ENCODE measurements around the gene SFXN4. TPM values are rescaled to one million over a fixed set of nuclear protein-coding genes. Genes with fewer than 3 reads are reported as not detected.

Gene SFXN4, protein sequence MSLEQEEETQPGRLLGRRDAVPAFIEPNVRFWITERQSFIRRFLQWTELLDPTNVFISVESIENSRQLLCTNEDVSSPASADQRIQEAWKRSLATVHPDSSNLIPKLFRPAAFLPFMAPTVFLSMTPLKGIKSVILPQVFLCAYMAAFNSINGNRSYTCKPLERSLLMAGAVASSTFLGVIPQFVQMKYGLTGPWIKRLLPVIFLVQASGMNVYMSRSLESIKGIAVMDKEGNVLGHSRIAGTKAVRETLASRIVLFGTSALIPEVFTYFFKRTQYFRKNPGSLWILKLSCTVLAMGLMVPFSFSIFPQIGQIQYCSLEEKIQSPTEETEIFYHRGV
- 18.5 and 34.2 TPM in 2 replicates for polyA plus RNA-seq

DNA sequence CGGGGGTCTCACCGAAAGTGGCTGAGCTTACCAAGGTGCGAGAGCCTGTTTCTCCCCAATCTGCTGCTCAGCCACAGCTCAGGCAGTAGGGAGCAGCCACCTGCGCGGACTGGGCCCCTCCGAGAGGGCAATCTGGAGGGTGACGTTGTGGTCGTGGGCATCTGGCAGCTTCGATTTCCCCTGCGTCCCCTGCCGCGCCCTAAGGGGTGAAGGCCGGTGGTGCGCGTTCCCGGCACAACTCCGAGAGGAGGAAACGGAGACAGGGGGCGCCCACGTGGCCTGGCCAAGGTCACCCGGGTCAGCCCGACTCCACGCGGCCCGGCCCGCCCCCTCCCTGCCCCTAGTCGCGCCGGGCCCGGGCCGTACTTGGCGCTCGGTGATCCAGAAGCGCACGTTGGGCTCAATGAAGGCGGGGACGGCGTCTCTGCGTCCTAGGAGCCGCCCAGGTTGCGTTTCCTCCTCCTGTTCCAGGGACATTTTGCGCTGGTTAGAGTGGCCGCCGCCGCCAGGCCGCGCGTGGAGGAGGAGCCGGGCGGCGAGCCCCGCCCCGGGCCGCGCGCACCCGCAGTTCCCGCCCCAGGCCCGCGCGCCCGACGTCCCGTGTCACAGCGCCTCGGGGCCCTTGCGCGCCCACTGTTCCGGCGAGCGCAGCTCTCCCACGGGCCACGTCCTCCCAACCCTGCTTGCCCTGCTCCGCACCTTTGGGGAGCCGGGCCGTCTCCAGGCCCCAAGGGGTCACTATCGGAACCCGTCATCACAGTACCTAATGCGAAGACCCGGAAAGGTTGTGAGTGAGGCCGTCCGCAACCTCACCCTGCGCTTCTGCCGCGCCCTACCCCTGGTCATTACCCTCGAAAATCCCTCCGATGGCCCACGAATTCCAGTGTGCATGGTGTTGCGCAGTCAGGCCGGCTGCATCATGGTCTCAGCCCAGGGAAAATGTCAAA lies at the start of gene SFXN4:
Gene SFXN4, minus strand, starts transcription at position 544 of the 947 bp plus-strand sequence. Its CDS starts 67 bp downstream, at position 477.

GRCh38 chr10:119207366-119207666 lies 41.8 kb upstream of the SFXN4 start, which contains the start of gene GRK5:
TSS of gene GRK5 (plus strand) at chr10:119207571. CDS start at chr10:119207918, 347 bp downstream.

DNA sequence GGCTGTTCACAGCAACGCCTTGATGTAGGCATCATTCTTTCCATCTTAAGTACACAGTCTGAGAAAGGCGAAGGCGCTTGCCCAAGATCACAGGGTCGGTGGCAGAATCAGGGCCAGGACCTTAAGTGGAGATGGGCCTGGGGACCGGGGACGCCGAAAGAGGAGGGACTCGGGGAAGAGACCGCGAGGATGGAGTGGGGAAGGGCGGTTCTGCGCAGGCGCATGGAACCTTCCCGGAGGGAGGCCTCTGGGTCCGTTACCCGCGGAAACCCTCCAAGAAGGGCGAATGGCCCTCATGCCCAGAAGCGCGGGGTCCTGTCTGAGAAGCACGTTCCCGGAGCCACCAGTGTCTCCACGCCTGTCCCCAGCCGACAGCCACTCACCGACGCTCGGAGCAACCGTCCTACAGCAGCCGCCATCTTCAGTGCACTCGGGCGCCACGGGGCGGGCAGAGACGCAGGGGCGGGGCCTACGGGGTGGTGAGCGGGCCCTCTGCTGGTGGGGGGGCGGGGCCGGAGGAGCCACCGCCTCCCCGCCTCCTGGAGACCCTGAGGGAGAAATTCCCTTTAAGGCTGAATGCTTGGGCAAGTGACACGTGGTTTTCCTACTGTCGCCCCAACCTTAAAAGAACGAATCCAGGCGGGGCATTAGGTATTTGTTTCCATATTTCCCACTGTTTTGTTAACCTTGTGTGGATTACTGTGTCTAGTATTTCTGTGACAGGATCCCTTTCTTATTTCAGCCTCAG lies 13.0 kb upstream of the SFXN4 start, which contains the start of gene PRDX3:
Gene PRDX3, minus strand, starts transcription at position 441 of the 748 bp plus-strand sequence. Its CDS starts 22 bp downstream, at position 419.

GRCh38 chr10:119103903-119104653 lies 61.4 kb downstream of the SFXN4 start, which contains the start of gene DENND10:
TSS of gene DENND10 (plus strand) at chr10:119104113. CDS start at chr10:119104143, 30 bp downstream.

Other genes with a start within 250 kb of the SFXN4 start
- 1.4 and 1.6 TPM in 2 replicates for gene NANOS1, start 136.0 kb downstream of the SFXN4 start, polyA plus RNA-seq
- 47.4 and 48.9 TPM in 2 replicates for gene EIF3A, start 84.9 kb downstream of the SFXN4 start, polyA plus RNA-seq
- 42.3 and 45.5 TPM in 2 replicates for gene DENND10, start 61.6 kb downstream of the SFXN4 start, polyA plus RNA-seq
- 367 and 481 TPM in 2 replicates for gene PRDX3, start 13.1 kb upstream of the SFXN4 start, polyA plus RNA-seq
- gene GRK5, start 41.9 kb upstream of the SFXN4 start, polyA plus RNA-seq = 1.0 TPM in 2 replicates

Measured in Purkinje cell (primary cell).